Psoas muscle (tissue), 8 donors: Measurements from ENCODE around the gene FOXP1. TPM values are rescaled to one million over a fixed set of nuclear protein-coding genes. Genes with fewer than 3 reads are reported as not detected.

Source experiments
- ATAC-seq, 4 donors: fragments of 200-7000 bp; cut with Tn5 transposase; one replicate each; pipeline ENCODE4 v1.9.1; 2020; ENCODE audit warnings: moderate library complexity in 3 of 4, mild to moderate bottlenecking in 2 of 4
- DNase-seq, 2 donors: peaks; one replicate each; pipeline ENCODE4 v3.0.0-alpha.2; 2020
- H3K27ac ChIP-seq: fragments of 200-600 bp; one replicate; pipeline ENCODE4 v1.8.0; 2022
- H3K27me3 ChIP-seq, 3 donors: fragments of 200-600 bp in 1 of 3; one replicate each; pipeline versions ENCODE4 v1.6.1 to v1.8.0; 2013 to 2022; ENCODE audit warnings: low read length in 2 of 3, mild to moderate bottlenecking in 2 of 3, moderate library complexity in 1 of 3; ENCODE audit not compliant: insufficient read depth in 3 of 3
- H3K36me3 ChIP-seq, 2 donors: fragments of 200-600 bp in 1 of 2; one replicate each; pipeline versions ENCODE4 v1.6.1 to v1.8.0; 2013 to 2022; ENCODE audit warnings: low read depth in 1 of 2, mild to moderate bottlenecking in 1 of 2, moderate library complexity in 1 of 2; ENCODE audit not compliant: insufficient read depth in 1 of 2
- H3K4me1 ChIP-seq: fragments of 200-600 bp; one replicate; pipeline ENCODE4 v1.8.0; 2022
- H3K4me3 ChIP-seq: fragments of 200-600 bp; one replicate; pipeline ENCODE4 v1.8.0; 2022; ENCODE audit warnings: mild to moderate bottlenecking
- H3K9me3 ChIP-seq: fragments of 200-600 bp; one replicate; pipeline ENCODE4 v1.8.0; 2022
- WGBS, 3 donors: extraction: QIAGEN DNeasy Blood & Tissue Kit; methylation state at CpG; one replicate each; pipeline versions ENCODE4 v1.1.6 to v1.1.7; 2013; 5-methylcytosine and 5-hydroxymethylcytosine counted together
- intact Hi-C, 2 donors: fragments of 100-400 bp; cut with DNase I; formaldehyde crosslinking; loops; one replicate each; pipeline versions ENCODE4 v1.11.0 to v1.14.2; 2022
- polyA plus RNA-seq, 3 donors: library from polyadenylated mRNA; stranded (reverse); fragments of 200-250 nt; gene quantifications; one replicate each; pipeline ENCODE4 v1.2.3, GENCODE V29; 2013
- total RNA-seq, 4 donors: library from RNA; stranded (reverse); fragmentation: NEBNext Ultra II Directional in 2 of 4; extraction: Animal tissue kit (Norgen Biotek cat#: 25700) in 2 of 4; gene quantifications; one replicate each; pipeline versions ENCODE4 v1.2.1 to v1.2.4, GENCODE V29; 2021 to 2023
- TF ChIP-seq, protein P1 (sequence below): fragments of 200-600 bp; IDR thresholded peaks from one replicate; pipeline ENCODE4 v1.8.0; 2022; ENCODE audit warnings: antibody characterized with exemption
- donor health status: healthy with polysubstance abuse.
- donor health status: DM: no; HTN: no; CAD: no; lungs with moderate emphysema.
- donor health status: Bipolar disorder and iron deficiency.
- donor health status: healthy.
- donor health status: DM: yes; HTN: yes; CAD: no.
- donor health status: DM: no; HTN: no; CAD: no.
- donor health status: DM: no; HTN: no; CAD: no.
- donor health status: DM: yes; HTN: yes; CAD: no.

FOXP1 gene
- total and polyA plus RNA-seq, 7 donors = 2.6 to 26.4 (median 15.4) TPM

GRCh38 chr3:71494212-71494611, 89.3 kb downstream of the FOXP1 start:
- 80 to 89% (median 81%) methylated on average over 5 of the region's 5 CpGs for WGBS, 3 donors
- H3K9me3 ChIP-seq = no peaks in the 10 kb centered on the region
- intact Hi-C loops = no loop called here
- ATAC-seq (no peak), DNase-seq (no peak)
- H3K36me3 ChIP-seq = peaks cover 0 to 3% of the 10 kb centered on the region in 2 donors
- H3K4me3 ChIP-seq = no peak overlapping the region
- TF ChIP-seq, protein P1, sequence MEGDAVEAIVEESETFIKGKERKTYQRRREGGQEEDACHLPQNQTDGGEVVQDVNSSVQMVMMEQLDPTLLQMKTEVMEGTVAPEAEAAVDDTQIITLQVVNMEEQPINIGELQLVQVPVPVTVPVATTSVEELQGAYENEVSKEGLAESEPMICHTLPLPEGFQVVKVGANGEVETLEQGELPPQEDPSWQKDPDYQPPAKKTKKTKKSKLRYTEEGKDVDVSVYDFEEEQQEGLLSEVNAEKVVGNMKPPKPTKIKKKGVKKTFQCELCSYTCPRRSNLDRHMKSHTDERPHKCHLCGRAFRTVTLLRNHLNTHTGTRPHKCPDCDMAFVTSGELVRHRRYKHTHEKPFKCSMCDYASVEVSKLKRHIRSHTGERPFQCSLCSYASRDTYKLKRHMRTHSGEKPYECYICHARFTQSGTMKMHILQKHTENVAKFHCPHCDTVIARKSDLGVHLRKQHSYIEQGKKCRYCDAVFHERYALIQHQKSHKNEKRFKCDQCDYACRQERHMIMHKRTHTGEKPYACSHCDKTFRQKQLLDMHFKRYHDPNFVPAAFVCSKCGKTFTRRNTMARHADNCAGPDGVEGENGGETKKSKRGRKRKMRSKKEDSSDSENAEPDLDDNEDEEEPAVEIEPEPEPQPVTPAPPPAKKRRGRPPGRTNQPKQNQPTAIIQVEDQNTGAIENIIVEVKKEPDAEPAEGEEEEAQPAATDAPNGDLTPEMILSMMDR = no peak
- peaks cover 37% of the 10 kb centered on the region for H3K4me1 ChIP-seq
- H3K27ac ChIP-seq = no peak overlapping the region
- no peaks in the 10 kb centered on the region for H3K27me3 ChIP-seq

GRCh38 chr3:71492974-71493771, 90.4 kb downstream of the FOXP1 start:
- TF ChIP-seq, protein P1 = no peak

GRCh38 chr3:71492566-71492965, 91.0 kb downstream of the FOXP1 start:
- no peaks in the 10 kb centered on the region for H3K9me3 ChIP-seq
- peaks cover 21% of the 10 kb centered on the region for H3K4me1 ChIP-seq
- H3K4me3 ChIP-seq = no peak overlapping the region
- TF ChIP-seq, protein P1 = no peak
- H3K27ac ChIP-seq = no peak overlapping the region
- H3K27me3 ChIP-seq = no peaks in the 10 kb centered on the region
- ATAC-seq (no peak), DNase-seq (no peak)
- intact Hi-C loops = no loop called here
- H3K36me3 ChIP-seq = peaks cover 0 to 3% of the 10 kb centered on the region in 2 donors

More at GRCh38 chr3:71492974-71493771, 90.4 kb downstream of the FOXP1 start:
- no peak overlapping the region for H3K27ac ChIP-seq
- no peaks in the 10 kb centered on the region for H3K27me3 ChIP-seq
- no peaks in the 10 kb centered on the region for H3K9me3 ChIP-seq
- H3K4me1 ChIP-seq = peaks cover 27% of the 10 kb centered on the region
- 90 to 95% (median 92%) methylated on average over 9 of the region's 9 CpGs for WGBS, 3 donors
- DNase-seq (no peak), ATAC-seq (no peak)
- no peak overlapping the region for H3K4me3 ChIP-seq
- H3K36me3 ChIP-seq = peaks cover 0 to 3% of the 10 kb centered on the region in 2 donors
- intact Hi-C loops = no loop called here

DNA sequence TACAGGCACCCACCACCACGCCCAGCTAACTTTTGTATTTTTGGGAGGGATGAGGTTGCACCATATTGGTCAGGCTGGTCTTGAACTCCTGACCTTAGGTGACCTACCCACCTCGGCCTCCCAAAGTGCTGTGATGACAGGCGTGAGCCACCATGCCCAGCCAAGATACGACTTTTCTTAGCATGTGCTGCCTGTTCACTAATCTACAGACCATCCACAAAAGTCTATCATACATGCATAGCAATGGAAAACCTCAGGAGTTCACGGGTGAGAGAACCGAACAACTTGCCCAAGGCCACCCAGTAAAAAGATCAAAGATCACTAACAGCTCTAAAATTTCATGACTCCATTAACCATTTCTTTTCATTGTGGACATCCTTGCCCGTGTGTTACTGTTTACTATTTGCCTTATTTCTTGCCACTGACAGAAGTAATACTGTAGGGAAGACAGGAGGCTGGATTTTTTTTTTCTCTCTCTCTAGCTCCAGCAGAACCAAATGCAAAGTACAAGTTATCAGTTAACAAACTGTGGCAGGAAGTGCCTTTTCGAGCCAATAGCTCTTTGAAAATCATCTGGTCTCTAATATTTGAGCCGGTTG, 92.3 kb downstream of the FOXP1 start:
- Histone ChIP-seq H3K9me3 (no peaks in the 10 kb centered on the region), H3K36me3 (peaks cover 0 to 3% of the 10 kb centered on the region in 2 donors), H3K4me3 (no peak overlapping the region), H3K27me3 (no peaks in the 10 kb centered on the region), H3K4me1 (peaks cover 7% of the 10 kb centered on the region), H3K27ac (no peak overlapping the region)
- intact Hi-C loops = no loop called here
- TF ChIP-seq, protein P1 = no peak
- 88 to 96% (median 94%) methylated on average over 9 of the region's 9 CpGs for WGBS, 3 donors
- ATAC-seq = no peak
- no peak for DNase-seq
